Myocyte (in vitro differentiated cells): ENCODE results near the gene PPARG. TPM values are rescaled to one million over a fixed set of nuclear protein-coding genes. Genes with fewer than 3 reads are reported as not detected.
A peak's percentile ranks its signal among the peaks of the same experiment; 100 is the strongest.
"Not testable (repeated sequence)": the region's sequence is repeated elsewhere in the genome, so short reads cannot be mapped to it uniquely, and the experiment has no call there.

Source experiments
- DNase-seq: peaks from one replicate; pipeline ENCODE4 v3.0.0-alpha.2; 2012; ENCODE audit warnings: low read depth
- polyA plus RNA-seq: library from polyadenylated mRNA; unstranded; fragments of >200 nt; gene quantifications from one replicate; pipeline ENCODE4 v1.2.1, GENCODE V29; 2012; ENCODE audit warnings: missing spikeins
- total RNA-seq: library from RNA; depleted of rRNA; stranded (reverse); fragments of >200 nt; gene quantifications from 2 replicates; pipeline ENCODE4 v1.2.3, GENCODE V29; 2014

Gene PPARG
- 1.2 and 1.6 TPM in 2 replicates for total RNA-seq
- 0.26 TPM for polyA plus RNA-seq

DNA sequence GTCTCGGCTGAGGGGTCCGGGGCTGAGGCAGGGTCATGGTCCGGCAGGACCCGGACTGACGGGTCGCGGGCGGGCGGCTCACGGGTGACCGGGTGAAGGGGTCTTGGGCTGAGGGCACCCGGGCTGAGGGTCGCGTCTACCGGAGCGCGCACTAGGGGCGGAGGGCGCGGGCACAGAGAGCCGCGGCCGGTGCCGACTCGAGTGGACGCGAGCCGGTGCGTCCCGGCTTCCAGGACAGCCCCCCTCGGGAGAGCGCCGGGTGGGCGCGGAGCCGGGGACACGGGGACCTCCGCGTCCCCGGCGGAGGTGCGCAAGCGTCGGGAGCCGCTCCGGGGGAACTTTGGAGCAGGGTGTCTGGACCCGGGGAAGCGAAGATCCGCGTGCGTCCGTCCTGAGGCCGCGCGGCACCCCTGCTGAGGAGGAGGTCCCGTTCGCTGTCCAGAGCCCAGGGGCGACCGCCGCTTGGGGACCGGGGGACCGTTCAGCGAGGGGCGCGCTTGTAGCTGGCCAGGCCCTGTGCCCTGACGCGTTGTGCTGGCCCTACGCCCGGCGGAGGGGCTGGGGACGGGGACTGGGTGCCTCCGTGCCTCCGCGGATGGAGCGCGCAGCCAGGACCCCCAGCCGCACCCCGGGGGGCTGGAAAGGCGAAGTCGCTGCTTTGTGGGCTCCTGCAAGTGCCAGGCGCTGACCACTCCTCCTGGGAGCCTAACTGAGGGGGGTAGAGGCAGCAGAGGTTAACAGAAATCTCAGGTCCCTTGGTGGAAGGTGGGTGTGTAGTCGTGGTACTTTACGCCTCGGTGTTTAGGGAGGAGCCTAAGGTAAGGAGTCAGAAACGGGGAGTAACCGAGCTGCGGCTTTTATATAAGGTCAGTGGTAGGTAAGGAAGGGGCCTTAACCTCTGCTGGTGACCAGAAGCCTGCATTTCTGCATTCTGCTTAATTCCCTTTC lies at the start of gene PPARG:
TSS of gene PPARG (plus strand) at position 889 of the 948 bp plus-strand sequence. CDS start 90,642 bp downstream, outside the sequence.
- DNase-seq = peak; percentile 18

DNA sequence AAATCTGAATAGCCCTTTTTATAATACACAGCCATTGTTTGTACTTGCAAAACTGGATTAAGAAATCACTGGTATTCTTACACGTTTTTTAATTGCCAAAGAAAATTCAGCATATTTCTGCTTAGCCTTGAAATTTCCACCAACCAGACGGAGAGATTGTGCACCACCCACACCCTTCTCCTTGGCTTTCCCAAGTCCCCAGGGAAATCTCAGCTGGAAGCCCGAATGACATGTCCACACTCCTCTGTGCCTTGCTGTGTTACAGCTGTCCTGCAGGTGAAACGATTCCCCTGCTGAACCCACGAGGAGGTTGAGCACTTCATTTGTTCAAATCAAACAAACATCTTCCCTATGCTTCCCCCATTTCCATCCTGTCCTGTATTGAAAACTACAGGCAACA lies 49.6 kb upstream of the PPARG start:
- DNase-seq = no peak

DNA sequence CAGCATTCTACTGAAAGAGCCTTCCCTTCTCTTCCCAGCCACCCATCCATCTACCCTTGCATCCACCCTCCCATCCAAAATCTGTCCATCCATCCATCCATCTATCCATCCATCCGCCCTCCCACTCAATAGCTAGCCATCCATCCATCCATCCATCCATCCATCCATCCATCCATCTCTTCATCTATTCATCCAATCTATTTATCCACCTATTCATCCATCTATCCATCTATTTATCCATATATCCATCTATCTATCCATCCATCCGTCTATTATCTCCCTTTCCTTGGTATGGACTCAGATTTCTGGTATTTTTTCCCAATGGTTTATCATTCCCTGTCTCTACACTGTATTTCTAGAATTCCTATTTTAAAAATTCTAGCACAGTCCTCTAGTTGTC lies 46.1 kb upstream of the PPARG start:
- DNase-seq = no peak

DNA sequence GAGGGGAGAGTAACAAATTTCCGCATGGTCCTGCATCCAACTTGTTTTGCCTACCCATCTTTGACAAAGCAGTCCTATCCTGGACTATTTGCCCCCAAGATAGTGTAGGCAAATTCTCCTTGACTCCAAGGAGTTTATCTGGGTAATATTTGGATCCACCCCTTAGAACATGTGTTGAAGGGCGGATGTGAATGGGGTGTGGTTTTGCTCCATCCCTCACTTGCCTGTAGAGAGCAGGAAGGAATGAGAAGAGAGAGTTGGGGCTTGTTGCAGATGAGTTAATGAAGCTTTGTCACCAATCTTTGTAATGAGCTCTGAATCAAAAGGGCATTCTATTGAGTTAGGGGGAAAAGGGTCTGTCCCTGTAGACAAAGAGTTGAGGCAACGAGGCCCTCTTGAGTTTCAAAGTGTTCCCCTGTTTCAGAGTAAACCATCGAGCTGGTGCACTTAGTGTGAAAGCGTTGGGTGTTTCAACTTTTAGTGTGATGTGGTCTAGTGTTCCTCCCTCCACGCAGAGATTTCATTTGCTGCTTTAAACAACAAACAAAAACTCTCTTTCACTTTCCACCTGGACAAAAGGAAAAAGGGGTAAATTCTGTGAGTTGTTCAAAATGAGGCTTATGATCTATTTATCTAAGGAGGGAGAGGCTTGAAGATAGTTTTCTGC lies 42.2 kb upstream of the PPARG start:
- no peak for DNase-seq

DNA sequence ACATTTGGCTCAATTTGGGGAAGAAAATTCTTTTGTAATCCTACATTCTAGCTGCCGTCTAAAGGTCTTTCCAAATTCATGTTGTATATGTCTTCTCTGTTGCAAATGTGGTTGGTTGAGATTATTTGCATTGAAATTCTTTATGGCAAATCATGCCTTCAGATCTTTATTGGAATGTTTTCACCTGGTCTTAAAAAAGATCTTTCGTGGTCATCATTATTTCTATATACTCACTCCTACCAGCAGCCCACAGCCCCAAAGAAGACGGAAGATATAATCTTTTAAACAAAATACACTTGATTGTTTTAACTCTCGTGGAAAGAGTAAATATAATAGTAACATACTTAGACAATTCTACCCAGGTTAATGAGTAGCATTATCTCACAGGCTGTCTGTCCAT lies 41.5 kb upstream of the PPARG start:
- DNase-seq = no peak

DNA sequence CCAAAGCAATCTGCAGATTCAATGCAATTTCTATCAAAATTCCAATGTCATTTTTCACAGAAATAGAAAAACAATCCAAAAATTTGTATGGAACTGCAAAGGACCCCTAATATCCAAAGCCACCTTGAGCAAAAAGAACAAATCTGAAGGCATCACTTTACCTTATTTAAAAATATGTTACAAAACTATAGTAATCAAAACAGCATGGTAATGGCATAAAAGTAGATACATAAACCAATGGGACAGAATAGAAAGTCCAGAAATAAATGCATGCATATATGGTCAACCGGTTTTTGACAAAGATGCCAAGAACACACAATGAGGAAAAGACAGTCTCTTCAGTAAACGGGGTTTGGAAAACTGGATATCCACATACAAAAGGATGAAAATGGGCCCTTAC lies 39.4 kb upstream of the PPARG start:
- DNase-seq = no peak

DNA sequence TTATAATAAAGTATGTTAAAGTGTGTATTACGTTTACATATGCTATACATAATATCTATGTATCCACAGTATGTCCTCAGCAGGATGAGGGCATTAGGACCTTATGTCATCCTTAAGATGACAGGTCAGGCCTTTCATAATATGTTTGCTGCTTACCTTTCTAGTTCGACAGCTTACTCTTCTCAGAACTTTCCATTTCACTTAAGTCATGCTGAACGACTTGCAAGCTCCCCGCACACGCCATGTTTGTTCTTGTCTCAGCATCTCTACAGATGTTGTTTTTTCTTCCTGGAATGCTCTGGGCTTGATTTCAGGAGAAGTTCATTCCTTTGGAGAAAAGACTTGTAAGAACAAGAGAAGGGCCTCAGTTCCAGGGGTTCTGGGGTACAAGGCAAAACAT lies 36.0 kb upstream of the PPARG start:
- no peak for DNase-seq

DNA sequence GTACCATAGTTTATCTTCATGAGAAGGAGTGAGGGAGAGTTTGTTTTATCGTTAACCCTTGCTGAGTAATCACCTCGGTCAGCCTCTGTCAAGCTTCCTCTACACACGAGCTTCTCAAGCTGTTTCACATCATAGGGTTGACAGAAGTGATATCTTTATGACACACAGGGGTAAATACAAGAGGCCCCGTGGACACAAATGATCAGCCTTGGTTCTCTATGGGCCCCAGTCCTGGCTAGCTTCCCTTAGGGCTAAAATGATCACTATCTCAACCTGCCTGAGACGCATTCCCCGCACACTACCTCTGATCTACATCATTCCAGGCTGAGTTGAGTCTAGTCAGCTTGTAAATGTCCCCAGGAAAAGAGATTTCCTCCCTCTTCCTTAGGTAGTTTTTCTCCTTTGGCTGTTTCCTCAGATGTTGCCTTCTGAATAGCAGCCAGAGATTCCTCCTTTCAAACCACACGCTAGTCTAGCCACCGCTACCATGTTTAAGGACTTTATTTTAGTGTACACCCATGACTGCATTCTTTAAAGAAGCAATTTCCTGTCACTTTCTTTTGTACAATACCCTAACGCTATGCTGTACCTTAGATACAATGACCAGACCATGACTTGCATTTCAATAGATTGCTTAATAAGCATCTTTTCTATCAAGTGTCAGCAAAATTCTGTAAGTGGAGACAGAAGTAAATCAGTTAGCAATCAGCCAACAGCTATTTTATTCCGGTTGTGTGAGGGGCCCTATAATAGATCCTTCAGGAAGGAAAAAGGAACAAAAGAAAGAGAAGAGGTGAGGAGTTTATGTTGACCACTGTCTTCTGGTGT lies 35.1 kb upstream of the PPARG start:
- DNase-seq = no peak

DNA sequence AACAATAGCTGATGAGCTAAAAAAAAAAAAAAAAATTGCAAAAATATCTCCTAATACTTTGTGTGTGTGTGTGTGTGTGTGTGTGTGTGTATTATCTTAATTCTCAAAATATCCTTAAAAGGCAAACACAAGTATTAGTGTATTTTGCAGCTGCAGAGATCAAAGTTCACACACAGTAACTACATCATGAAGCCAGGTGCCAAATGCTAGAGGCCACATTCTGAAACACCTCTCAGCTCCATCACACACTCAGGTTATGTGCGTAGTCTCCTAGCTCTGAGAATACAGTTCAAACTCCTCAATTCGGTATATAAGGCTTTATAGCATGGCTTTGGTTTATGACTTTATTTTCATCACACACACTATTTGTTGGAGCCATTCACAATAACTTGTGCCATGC lies 33.5 kb upstream of the PPARG start:
- no peak for DNase-seq

DNA sequence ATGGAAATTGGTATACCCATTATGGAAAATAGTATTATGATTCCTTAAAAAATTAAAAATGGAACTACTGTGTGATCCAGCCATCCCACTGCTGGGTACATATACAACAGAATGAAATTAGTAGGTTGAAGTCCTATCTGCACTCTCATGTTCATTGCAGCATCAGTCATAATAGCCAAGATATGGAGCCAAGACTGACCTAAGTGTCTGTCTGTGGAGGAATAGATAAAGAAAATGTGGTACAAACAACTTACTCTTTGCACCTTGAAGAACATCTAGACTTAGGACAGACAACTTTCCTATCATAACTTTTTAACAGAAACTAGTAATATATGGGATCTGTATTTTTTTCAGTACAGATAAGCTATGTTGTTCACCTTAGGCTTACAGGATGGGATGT lies 30.0 kb upstream of the PPARG start:
- DNase-seq = no peak

DNA sequence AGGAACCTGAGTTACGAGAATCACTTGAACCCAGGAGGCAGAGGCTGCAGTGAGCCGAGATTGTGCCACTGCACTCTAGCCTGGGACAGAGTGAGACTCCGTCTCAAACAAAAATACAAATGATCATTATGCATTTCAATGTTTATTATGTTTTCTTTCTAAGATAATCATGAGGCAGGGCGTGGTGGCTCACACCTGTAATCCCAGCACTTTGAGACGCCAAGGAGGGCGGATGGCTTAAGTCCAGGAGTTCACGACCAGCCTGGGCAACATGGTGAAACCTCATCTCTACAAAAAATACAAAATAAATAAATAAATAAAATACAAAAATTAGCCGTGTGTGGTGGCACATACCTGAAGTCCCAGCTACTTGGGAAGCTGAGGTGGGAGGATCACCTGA lies 26.7 kb upstream of the PPARG start:
- DNase-seq = not testable (repeated sequence)

DNA sequence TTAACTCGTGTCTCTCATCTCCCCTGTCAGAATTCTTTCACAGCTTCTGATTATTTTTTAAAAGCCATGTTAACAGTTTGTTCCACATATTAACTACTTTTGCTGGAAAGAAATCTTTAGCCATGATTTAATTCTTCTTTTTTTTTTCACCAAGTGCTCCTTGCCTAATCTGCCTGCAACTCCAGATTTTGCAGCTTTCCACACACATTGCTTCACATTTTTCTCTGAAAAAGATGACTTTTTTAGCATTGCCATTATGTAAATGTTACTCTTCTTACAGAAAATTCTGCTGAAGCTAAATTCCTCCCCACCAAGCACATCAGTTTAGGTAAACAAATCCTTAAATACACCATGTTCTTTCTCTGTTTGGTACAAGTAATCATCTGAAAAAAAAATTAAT lies 23.4 kb upstream of the PPARG start:
- DNase-seq = no peak

DNA sequence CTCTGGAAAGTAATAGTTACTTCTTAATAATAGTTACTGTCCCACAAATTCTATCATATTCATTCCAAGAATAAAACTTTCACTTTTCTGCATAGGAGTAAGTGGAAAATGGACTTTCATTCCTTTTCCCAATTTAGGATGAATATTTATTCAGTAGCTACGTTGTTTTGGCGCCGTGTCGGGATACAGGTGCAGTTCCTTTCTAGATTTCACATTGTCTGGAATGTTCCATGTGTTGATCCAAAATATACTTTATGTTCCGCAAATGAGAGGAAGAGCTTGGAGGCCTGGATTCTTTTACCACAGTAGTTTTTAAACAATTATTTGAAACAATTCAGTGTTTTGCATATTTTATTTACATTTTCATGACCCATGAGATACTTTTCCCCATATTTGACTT lies 22.8 kb upstream of the PPARG start:
- no peak for DNase-seq

DNA sequence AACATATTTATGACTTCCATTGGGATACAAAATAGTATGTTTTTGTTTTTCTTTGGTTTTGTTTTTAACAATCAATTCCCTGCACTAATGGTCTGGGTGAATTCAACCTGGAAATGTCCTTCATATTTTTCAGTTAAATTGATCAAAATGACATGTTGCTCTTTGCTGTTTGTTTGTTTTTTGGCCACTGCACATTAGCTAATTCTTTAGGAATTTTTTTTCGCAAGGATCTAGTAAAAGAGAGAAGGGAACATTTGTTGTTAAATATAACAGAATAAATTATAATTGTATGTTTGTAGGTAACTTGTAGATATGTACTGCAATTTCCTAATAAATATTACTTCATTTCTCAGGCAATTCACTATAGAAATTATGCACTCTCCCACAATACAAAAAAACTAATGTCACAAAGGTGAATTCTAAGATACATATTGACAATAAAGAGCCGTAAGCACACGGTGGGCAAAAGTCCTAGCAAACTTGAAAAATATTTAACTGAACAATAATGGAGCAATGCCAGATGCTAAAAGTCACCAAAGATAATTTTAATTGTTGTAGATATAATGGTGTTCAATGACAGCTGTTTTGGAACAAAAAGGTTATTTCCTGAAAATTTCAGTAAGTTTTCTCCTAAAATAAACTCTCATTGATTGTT lies 21.4 kb upstream of the PPARG start:
- DNase-seq = no peak

DNA sequence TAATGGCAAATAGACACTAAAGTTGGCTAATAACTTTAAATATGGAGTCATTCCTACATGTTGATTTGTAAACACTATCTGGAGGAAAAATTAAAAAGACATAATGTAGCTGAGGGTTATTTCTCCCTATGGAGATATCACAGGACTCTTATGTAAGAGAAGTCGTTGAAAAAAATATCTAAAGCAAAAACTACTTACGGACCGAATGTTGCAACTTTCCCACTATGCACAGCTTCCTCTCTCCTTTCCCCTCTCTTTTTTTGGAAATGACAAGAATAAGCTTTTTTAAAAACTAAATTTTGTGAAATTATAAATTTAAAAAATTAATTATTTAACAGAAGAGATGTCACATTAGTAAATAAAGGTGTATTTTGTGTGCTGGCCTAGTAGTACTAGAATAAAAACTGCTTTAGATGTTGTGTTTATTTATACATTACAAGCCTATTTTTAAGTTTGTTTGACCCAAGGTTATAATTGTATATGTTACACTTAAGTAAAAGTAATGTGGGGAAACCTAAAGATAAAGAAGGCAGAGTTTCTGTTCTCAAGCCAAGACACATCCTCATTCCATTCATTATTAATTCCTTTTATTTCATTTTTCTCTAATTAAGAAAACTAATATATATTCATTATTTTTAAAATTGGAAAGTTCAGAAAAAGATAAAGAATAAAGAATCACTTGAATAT lies 20.7 kb upstream of the PPARG start:
- DNase-seq = no peak

DNA sequence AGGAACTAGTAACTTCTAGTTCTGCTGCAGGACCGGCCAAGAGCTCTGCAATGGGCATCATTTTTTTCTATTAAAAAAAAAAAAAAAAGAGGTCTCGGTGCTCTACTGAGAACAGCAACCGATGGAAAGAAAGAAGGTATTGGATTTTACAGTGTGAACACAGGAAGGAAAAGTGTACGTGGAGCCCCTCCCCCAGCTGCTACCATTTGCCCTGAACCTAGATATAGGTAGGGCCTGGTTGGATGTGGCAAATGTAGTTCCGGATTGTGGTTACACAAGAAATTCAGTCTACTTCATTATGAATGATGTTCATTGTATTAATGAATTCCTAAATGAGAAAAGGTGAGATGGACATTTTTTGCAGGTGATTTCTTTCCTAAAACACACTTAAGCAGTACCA lies 17.9 kb upstream of the PPARG start:
- no peak for DNase-seq

DNA sequence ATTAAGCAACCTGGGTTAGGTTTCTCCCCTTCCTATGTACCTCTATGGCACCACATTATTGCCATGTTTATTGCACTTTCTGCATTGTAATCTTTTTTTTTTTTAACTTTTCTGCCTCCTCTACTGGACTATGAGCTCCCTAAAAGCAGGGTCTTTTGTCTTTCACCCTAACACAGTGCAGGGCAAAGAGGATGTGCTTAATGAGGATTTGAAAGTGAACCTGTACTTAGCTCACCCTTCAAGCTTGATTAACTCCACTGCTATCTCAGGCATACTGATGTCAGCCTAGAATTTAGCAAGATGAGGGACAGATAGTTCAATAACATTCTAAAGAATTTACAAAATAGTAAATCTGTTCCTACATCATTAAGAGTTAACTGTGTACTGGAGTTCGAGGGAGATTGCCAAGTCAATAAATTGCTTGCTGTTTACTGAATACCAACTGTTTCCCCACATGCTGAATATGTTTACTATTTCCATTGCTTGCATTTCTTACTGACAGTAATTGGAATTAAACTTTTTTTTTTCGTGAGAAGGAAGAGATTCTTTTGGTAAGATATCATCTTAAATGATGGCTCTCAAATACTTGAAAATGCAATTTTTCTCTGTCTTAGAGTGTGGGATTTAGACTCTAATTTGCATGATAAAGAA lies 15.7 kb upstream of the PPARG start:
- no peak for DNase-seq

DNA sequence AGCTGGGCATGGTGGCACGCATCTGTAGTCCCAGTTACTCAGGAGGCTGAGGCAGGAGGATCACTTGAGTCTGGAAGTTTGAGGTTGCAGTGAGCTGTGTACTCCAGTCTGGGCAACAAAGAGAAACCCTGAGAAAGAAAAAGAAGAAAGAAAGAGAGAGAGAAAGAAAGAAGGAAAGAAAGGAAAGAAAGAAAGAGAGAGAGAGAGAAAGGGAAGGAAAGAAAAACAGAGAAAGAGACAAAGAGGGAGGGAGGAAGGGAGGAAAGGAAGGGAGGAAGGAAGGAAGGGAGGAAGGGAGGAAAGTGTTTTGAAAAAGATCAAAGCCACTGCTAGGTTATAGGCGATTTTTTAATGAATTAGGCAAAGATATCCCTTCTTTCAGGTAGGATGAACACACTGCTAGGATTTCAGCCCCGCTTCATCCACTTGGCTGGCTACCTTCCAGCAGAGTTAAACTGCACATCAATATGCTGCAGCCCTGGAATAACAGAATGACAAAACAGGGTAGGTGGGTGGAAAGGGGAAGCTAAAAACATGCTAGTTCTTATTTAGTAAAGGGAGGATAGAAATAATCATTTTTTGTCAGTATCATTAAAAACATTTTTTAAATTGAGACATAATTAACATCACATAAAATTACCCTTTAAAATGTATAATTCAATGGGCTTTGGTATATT lies 12.8 kb upstream of the PPARG start:
- no peak for DNase-seq

DNA sequence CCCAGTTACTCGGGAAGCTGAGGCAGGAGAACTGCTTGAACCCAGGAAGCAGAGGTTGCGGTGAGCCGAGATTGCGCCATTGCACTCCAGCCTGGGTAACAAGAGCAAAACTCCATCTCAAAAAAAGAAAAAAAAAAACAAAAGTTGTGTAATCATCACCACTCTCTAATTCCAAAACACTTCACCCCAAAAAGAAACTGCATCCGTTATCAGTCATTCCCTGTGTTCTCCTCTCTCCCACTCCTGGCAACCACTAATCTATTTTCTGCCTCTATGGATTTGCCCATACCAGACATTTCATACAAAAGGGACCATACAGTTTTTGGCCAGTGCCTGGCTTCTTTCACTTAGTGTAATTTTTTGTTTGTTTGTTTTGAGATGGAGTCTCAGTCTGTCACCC lies 12.0 kb upstream of the PPARG start:
- DNase-seq = not testable (repeated sequence)
